C4-2B (cell line): ENCODE data around the gene PDLIM1.

Experiments
- CTCF ChIP-seq: fragments of 450-650 bp; conservative IDR thresholded peaks from 2 replicates; pipeline ENCODE4 v1.5.1; 2017; ENCODE audit warnings: mild to moderate bottlenecking
- ZFX ChIP-seq: fragments of 450-650 bp; IDR thresholded peaks from 2 replicates; pipeline ENCODE4 v1.6.1; 2017

GRCh38 chr10:95306318-95306650 is 15.5 kb upstream of the PDLIM1 start:
- TF ChIP-seq CTCF, result no peak
- no peak for TF ChIP-seq ZFX
